Measurements from ENCODE around the gene EXOSC5. TPM values are rescaled to one million over a fixed set of nuclear protein-coding genes. Genes with fewer than 3 reads are reported as not detected.

EXOSC5 gene
- total and polyA plus RNA-seq, 2 of the 4 experiments (the other 2 are of a cell fraction) = 19.0 to 25.2 TPM

- BruUV-seq (replicated peaks) = no TSS peak
- POLR2A ChIA-PET (ENCODE audit: unreplicated experiment) = no interaction called here
- no peak overlapping the region for H4K5ac ChIP-seq (ENCODE audit: low read depth, low read length)
- H4K91ac ChIP-seq (ENCODE audit: insufficient read depth, low read depth, low read length) = no peak overlapping the region
- H2AK9ac ChIP-seq (replicated peaks; ENCODE audit: low read depth, low read length, poor library complexity) = no peak overlapping the region
- H4K20me1 ChIP-seq (ENCODE audit: insufficient read depth, low read length) = no peaks in the 10 kb centered on the region
- H2BK5ac ChIP-seq (ENCODE audit: low read depth, low read length, poor library complexity, severe bottlenecking) = no peak overlapping the region
- H3K4me2 ChIP-seq (ENCODE audit: low read depth, low read length) = no peak overlapping the region
- peaks cover 28% of the 10 kb centered on the region for H3K36me3 ChIP-seq (ENCODE audit: control insufficient read depth, insufficient read depth, low read length)
- no peak overlapping the region for H3K4me3 ChIP-seq (ENCODE audit: insufficient read depth, low read depth, low read length)
- H2BK15ac ChIP-seq (ENCODE audit: low read depth, low read length) = no peak overlapping the region
- no peaks in the 10 kb centered on the region; the same call in 1 of the 2 replicates for H3K4me1 ChIP-seq (ENCODE audit: control insufficient read depth, insufficient read depth, low read length)
- no peak overlapping the region for H3K56ac ChIP-seq (ENCODE audit: extremely low read depth, insufficient read depth, low read length)
- no peak overlapping the region for H3K23ac ChIP-seq (ENCODE audit: low read depth, low read length)
- no peak overlapping the region for H2AK5ac ChIP-seq (ENCODE audit: low read depth, low read length)
- no peak for ATAC-seq (ENCODE audit: low read depth)
- no peaks in the 10 kb centered on the region for H3K27me3 ChIP-seq (ENCODE audit: control insufficient read depth, insufficient read depth, low read length)
- no peak overlapping the region for H3K9ac ChIP-seq (ENCODE audit: low read depth, low read length)
- dilution Hi-C loops (cut with HindIII; ENCODE audit: low sequenced_read_pairs, unreplicated experiment) (no loop called here), intact Hi-C loops (cut with micrococcal nuclease) (no loop called here), in situ Hi-C loops (cut with MboI; ENCODE audit: low sequenced_read_pairs) (no loop called here)
- H4K8ac ChIP-seq (ENCODE audit: low read depth in 2 of 2, low read length in 2 of 2) = no peak overlapping the region
- H2BK120ac ChIP-seq (ENCODE audit: low read depth, low read length) = no peak overlapping the region
- H3K18ac ChIP-seq (ENCODE audit: low read depth, low read length) = no peak overlapping the region
- DNase-seq = no peak
- no peak overlapping the region for H2AFZ ChIP-seq (replicated peaks; ENCODE audit: low read length, poor library complexity)
- no peak overlapping the region for H2BK20ac ChIP-seq (ENCODE audit: low read depth, low read length)
- TF ChIP-seq ELK1 (IDR thresholded peaks at IDR 0.05; ENCODE audit: borderline replicate concordance, low read depth, low read length) (no peak), BHLHE40 (IDR thresholded peaks at IDR 0.05; ENCODE audit: low read depth, low read length) (no peak), CTCF (conservative IDR thresholded peaks at IDR 0.05; ENCODE audit: low read depth, low read length) (no peak), RCOR1 (IDR thresholded peaks at IDR 0.05; ENCODE audit: insufficient replicate concordance, low read length) (no peak), NFE2L2 (IDR thresholded peaks at IDR 0.05; ENCODE audit: low read depth, low read length) (no peak), SMC3 (IDR thresholded peaks at IDR 0.05; ENCODE audit: low read depth, low read length) (no peak), CEBPB (IDR thresholded peaks at IDR 0.05; ENCODE audit: low read depth, low read length) (no peak), POLR2A (IDR thresholded peaks at IDR 0.05; ENCODE audit: low read depth, low read length) (no peak), CHD1 (IDR thresholded peaks at IDR 0.05; ENCODE audit: low read depth, low read length) (no peak), FOS (IDR thresholded peaks at IDR 0.05; ENCODE audit: low read depth, low read length) (no peak), RAD21 (IDR thresholded peaks at IDR 0.05; ENCODE audit: low read length) (no peak), USF2 (IDR thresholded peaks at IDR 0.05; ENCODE audit: low read depth, low read length) (no peak), MXI1 (IDR thresholded peaks at IDR 0.05; ENCODE audit: borderline replicate concordance, low read depth, low read length) (no peak), MAFK (IDR thresholded peaks at IDR 0.05; ENCODE audit: low read depth, low read length) (no peak), RFX5 (IDR thresholded peaks at IDR 0.05; ENCODE audit: low read depth, low read length) (no peak), MAZ (IDR thresholded peaks at IDR 0.05; ENCODE audit: borderline replicate concordance, low read depth, low read length) (no peak)
- no peaks in the 10 kb centered on the region for H3K9me3 ChIP-seq (ENCODE audit: control insufficient read depth, insufficient read depth, low read length)
- H3K79me1 ChIP-seq (ENCODE audit: low read depth in 1 of 2, low read length in 2 of 2) = peaks cover 5 to 13% of the 10 kb centered on the region in 2 experiments; a peak in 3 of 4 replicates
- no peak overlapping the region for H3K14ac ChIP-seq (replicated peaks; ENCODE audit: low read depth, low read length)
- 87% methylated on average over 6 of the region's 18 CpGs; no CpG with 5 or more reads in 1 of the 2 experiments for WGBS, 2 experiments (ENCODE audit: extremely low coverage in 2 of 2, insufficient read length in 1 of 2)
- H3K9me1 ChIP-seq (ENCODE audit: insufficient read depth, low read length) = no peaks in the 10 kb centered on the region; the same call in 1 of the 2 replicates
- CTCF ChIA-PET = interaction anchor here (0.7 kb wide), 1 partner anchor 124 kb away, joined by 3 read pairs; no protein-coding TSS in a partner anchor
- no peak overlapping the region for H3K27ac ChIP-seq (ENCODE audit: insufficient read depth, low read length)
- H3K4ac ChIP-seq (ENCODE audit: low read depth, low read length) = no peak overlapping the region
These were observed 36.0 kb upstream of the EXOSC5 start for GRCh38 chr19:41433171-41433570.
